GM23338 (cell line): ENCODE data around the gene SLC25A41. TPM values are rescaled to one million over a fixed set of nuclear protein-coding genes. Genes with fewer than 3 reads are reported as not detected.

Experiments used
- ATAC-seq: fragments of 200-7000 bp; cut with Tn5 transposase; 3 replicates; pipeline ENCODE4 v1.9.1; 2020
- DNase-seq: peaks from one replicate; pipeline ENCODE4 v3.0.0-alpha.2; 2015; ENCODE audit warnings: low spot score
- H2AFZ ChIP-seq: fragments of 200-600 bp; sonication (generic); 2 replicates; pipeline ENCODE4 v1.8.0; 2016; ENCODE audit warnings: antibody characterized with exemption, mild to moderate bottlenecking, moderate library complexity
- H3F3A ChIP-seq: fragments of 200-600 bp; sonication (generic); replicated peaks from 2 replicates; pipeline ENCODE4 v1.8.0; 2017; ENCODE audit warnings: antibody characterized with exemption, mixed run types, low read depth
- H3K27ac ChIP-seq: fragments of 200-600 bp; sonication (generic); 2 replicates; pipeline ENCODE4 v1.6.1; 2016; ENCODE audit warnings: low read depth
- H3K27me3 ChIP-seq: fragments of 200-600 bp; sonication (generic); 2 replicates; pipeline ENCODE4 v1.8.0; 2016; ENCODE audit warnings: mild to moderate bottlenecking, mixed run types, moderate library complexity; ENCODE audit not compliant: insufficient read depth
- H3K36me3 ChIP-seq: fragments of 200-600 bp; sonication (generic); 2 replicates; pipeline ENCODE4 v1.8.0; 2016; ENCODE audit warnings: mild to moderate bottlenecking; ENCODE audit not compliant: insufficient read depth
- H3K4me1 ChIP-seq: fragments of 200-600 bp; sonication (generic); 2 replicates; pipeline ENCODE4 v1.8.0; 2016; ENCODE audit warnings: mild to moderate bottlenecking, moderate library complexity; ENCODE audit not compliant: insufficient read depth
- H3K4me2 ChIP-seq: fragments of 200-600 bp; sonication (generic); 2 replicates; pipeline ENCODE4 v1.7.1; 2017; ENCODE audit warnings: mixed run types
- H3K4me3 ChIP-seq: fragments of 200-600 bp; sonication (generic); 2 replicates; pipeline ENCODE4 v1.6.1; 2016; ENCODE audit warnings: mixed run types
- H3K79me2 ChIP-seq: fragments of 200-600 bp; sonication (generic); replicated peaks from 2 replicates; pipeline ENCODE4 v1.8.0; 2017; ENCODE audit warnings: mild to moderate bottlenecking; ENCODE audit not compliant: insufficient read depth
- H3K9me2 ChIP-seq: fragments of 200-600 bp; sonication (generic); 2 replicates; pipeline ENCODE4 v1.8.0; 2017; ENCODE audit not compliant: insufficient read depth
- H4K20me1 ChIP-seq: fragments of 200-600 bp; sonication (generic); replicated peaks from 2 replicates; pipeline ENCODE4 v1.8.0; 2017; ENCODE audit warnings: mild to moderate bottlenecking; ENCODE audit not compliant: insufficient read depth
- H3K27ac Mint-ChIP-seq: 2 replicates; pipeline ENCODE4 v1.8.0; 2020; ENCODE audit warnings: inconsistent platforms, mild to moderate bottlenecking, moderate library complexity, mixed read lengths
- H3K27me3 Mint-ChIP-seq: 3 replicates; pipeline ENCODE4 v1.8.0; 2022; ENCODE audit warnings: low read depth, mild to moderate bottlenecking, moderate library complexity, mixed read lengths, inconsistent platforms; ENCODE audit not compliant: insufficient read depth, poor library complexity
- H3K36me3 Mint-ChIP-seq: 3 replicates; pipeline ENCODE4 v1.8.0; 2021; ENCODE audit warnings: low read depth, mild to moderate bottlenecking, inconsistent platforms, moderate library complexity, mixed read lengths
- H3K4me1 Mint-ChIP-seq: 3 replicates; pipeline ENCODE4 v1.8.0; 2020; ENCODE audit warnings: mild to moderate bottlenecking, inconsistent platforms, mixed read lengths
- H3K4me3 Mint-ChIP-seq: 3 replicates; pipeline ENCODE4 v1.8.0; 2021; ENCODE audit warnings: moderate library complexity, mild to moderate bottlenecking, inconsistent platforms, mixed read lengths
- H3K9me3 Mint-ChIP-seq: 3 replicates; pipeline ENCODE4 v1.8.0; 2020; ENCODE audit warnings: moderate library complexity, mild to moderate bottlenecking, inconsistent platforms, mixed read lengths
- CREB1 ChIP-seq: fragments of 250-450 bp; sonication (Bioruptor Pico); IDR thresholded peaks from 2 replicates; pipeline ENCODE4 v1.5.0; 2020; ENCODE audit warnings: low read depth, mild to moderate bottlenecking, moderate library complexity
- EZH2phosphoT487 ChIP-seq: fragments of 200-600 bp; sonication (generic); IDR thresholded peaks from one replicate; pipeline ENCODE4 v1.8.1; 2018; ENCODE audit warnings: antibody characterized with exemption; ENCODE audit not compliant: unreplicated experiment
- NANOG ChIP-seq: IDR thresholded peaks from 2 replicates; pipeline ENCODE4 v1.6.1; 2016; ENCODE audit warnings: antibody characterized with exemption, borderline replicate concordance
- POLR2AphosphoS5 ChIP-seq: IDR thresholded peaks from 2 replicates; pipeline ENCODE4 v1.6.1; 2016; ENCODE audit warnings: antibody characterized with exemption, low read depth
- STAT1 ChIP-seq: IDR thresholded peaks from one replicate; pipeline ENCODE4 v1.6.1; 2016; ENCODE audit warnings: antibody characterized with exemption; ENCODE audit not compliant: unreplicated experiment
- ZNF114 ChIP-seq: fragments of 250-450 bp; sonication (Bioruptor Pico); IDR thresholded peaks from 2 replicates; pipeline ENCODE4 v1.5.0; 2020; ENCODE audit warnings: mild to moderate bottlenecking, moderate library complexity
- polyA plus RNA-seq: library from polyadenylated mRNA; unstranded; fragments of >200 nt; fragmentation: Nextera tagmentation; extraction: Ambion mirVana; gene quantifications from 2 replicates; pipeline ENCODE4 v1.2.1, GENCODE V29; 2016
- total RNA-seq: library from RNA; depleted of rRNA; stranded (reverse); fragments of >200 nt; shearing (Covaris generic); gene quantifications from 2 replicates; pipeline ENCODE4 v1.2.3, GENCODE V29; 2014
- TF ChIP-seq, protein P1 (sequence below): IDR thresholded peaks from one replicate; pipeline ENCODE4 v1.6.1; 2018; ENCODE audit warnings: antibody characterized with exemption; ENCODE audit not compliant: unreplicated experiment
- TF ChIP-seq, protein P2 (sequence below): fragments of 250-450 bp; sonication (Bioruptor Pico); IDR thresholded peaks from 2 replicates; pipeline ENCODE4 v1.5.0; 2020; ENCODE audit warnings: mild to moderate bottlenecking, moderate library complexity
- TF ChIP-seq, protein P3 (sequence below): IDR thresholded peaks from 2 replicates; pipeline ENCODE4 v1.6.1; 2016; ENCODE audit warnings: antibody characterized with exemption

Gene SLC25A41
- total and polyA plus RNA-seq, 2 experiments from 2014 or later, result 0.24 to 0.35 TPM

DNA sequence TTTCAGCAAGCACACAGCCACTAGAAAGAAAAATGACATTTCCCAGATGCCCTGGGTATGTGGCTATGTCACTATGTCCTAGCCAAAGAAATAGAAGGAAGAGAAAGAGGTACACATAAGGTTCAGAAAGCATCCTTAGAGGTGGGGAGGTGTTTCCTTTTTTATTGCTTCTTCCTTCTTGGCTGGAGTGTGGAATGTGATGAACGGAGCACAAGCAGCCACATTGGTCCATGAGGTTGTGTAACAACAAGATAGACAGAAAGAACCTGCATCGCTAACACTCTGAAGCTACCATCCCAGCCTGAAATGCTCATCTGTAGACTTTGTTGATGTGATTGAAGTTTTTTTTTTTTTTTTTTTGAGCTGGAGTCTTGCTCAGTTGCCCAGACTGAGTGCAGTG lies 19.3 kb upstream of the SLC25A41 start (continued):
- TF ChIP-seq, protein P1, sequence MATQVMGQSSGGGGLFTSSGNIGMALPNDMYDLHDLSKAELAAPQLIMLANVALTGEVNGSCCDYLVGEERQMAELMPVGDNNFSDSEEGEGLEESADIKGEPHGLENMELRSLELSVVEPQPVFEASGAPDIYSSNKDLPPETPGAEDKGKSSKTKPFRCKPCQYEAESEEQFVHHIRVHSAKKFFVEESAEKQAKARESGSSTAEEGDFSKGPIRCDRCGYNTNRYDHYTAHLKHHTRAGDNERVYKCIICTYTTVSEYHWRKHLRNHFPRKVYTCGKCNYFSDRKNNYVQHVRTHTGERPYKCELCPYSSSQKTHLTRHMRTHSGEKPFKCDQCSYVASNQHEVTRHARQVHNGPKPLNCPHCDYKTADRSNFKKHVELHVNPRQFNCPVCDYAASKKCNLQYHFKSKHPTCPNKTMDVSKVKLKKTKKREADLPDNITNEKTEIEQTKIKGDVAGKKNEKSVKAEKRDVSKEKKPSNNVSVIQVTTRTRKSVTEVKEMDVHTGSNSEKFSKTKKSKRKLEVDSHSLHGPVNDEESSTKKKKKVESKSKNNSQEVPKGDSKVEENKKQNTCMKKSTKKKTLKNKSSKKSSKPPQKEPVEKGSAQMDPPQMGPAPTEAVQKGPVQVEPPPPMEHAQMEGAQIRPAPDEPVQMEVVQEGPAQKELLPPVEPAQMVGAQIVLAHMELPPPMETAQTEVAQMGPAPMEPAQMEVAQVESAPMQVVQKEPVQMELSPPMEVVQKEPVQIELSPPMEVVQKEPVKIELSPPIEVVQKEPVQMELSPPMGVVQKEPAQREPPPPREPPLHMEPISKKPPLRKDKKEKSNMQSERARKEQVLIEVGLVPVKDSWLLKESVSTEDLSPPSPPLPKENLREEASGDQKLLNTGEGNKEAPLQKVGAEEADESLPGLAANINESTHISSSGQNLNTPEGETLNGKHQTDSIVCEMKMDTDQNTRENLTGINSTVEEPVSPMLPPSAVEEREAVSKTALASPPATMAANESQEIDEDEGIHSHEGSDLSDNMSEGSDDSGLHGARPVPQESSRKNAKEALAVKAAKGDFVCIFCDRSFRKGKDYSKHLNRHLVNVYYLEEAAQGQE, result no peak
- TF ChIP-seq ZNF114, result no peak

DNA sequence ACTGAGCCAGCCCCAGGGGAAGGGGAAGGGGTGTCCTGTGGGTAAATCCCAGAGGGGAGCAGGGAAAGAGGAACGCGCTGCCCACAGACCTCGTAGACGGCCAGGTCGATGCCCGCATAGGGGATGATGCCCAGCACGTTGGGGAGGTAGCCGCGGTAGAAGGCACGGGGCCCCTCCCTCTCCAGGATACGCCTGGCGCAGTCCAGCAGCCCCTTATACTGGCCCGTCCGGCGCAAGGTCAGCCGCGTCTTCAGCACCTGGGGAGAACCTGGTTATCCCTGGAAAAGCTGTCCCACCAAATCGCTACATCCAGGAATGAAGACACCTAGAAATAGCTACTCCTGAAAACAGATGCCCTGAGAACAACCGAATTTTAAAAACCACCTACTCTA lies 18.7 kb upstream of the SLC25A41 start:
- Histone ChIP-seq H3K36me3 (peaks cover 11% of the 10 kb centered on the region; the same call in 1 of the 2 replicates), H3K4me1 (no peaks in the 10 kb centered on the region), H3K27me3 (no peaks in the 10 kb centered on the region), H2AFZ (no peak overlapping the region), H4K20me1 (no peaks in the 10 kb centered on the region; the same call in 1 of the 2 replicates), H3K9me2 (no peaks in the 10 kb centered on the region), H3K4me3 (no peak overlapping the region), H3F3A (no peaks in the 10 kb centered on the region), H3K79me2 (no peaks in the 10 kb centered on the region), H3K4me2 (no peak overlapping the region), H3K27ac (no peak overlapping the region)
- Mint-ChIP-seq H3K9me3 (peaks cover 10% of the 10 kb centered on the region; the same call in 2 of the 3 replicates), H3K4me3 (no peak overlapping the region), H3K27me3 (peaks cover 4% of the 10 kb centered on the region), H3K4me1 (no peaks in the 10 kb centered on the region), H3K36me3 (peaks cover 46% of the 10 kb centered on the region), H3K27ac (no peak overlapping the region)
- DNase-seq (no peak), ATAC-seq (no peak)
- TF ChIP-seq STAT1, result no peak

DNA sequence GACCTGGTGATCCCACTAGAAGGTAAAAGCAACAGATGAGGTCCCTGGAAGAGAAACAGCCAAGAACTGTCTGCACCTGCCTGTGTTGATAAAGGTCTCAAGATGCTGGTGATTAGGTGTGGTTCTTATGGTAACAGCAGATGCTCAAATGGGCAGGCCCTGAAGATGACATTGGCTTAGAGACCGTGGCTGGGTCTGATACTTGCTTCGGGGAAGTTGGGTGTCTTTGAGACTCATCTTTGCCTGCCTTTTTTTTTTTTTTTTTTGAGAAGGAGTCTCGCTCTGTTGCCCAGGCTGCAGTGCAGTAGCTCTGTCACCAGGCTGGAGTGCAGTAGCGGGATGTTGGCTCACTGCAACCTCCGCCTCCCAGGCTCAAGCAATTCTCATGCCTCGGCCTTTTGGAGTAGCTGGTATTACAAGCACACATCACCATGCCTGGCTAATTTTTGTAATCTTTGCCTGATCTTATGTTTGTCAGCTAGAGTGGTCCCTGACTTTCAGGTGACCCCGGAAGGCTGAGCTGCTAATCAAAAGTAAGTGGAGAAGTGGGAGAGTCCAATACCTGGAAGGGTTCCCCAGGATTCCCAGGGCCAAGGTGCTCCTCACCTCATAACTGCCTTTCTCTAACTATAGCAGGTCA lies 18.1 kb upstream of the SLC25A41 start:
- ATAC-seq (no peak), DNase-seq (no peak)
- Mint-ChIP-seq H3K27me3 (peaks cover 5% of the 10 kb centered on the region), H3K4me1 (no peaks in the 10 kb centered on the region), H3K4me3 (no peak overlapping the region), H3K36me3 (peaks cover 46% of the 10 kb centered on the region), H3K9me3 (peaks cover 10% of the 10 kb centered on the region; the same call in 2 of the 3 replicates), H3K27ac (no peak overlapping the region)
- no peak overlapping the region for H3K4me3 ChIP-seq
- H2AFZ ChIP-seq, result no peak overlapping the region
- H3K27ac ChIP-seq, result no peak overlapping the region
- no peaks in the 10 kb centered on the region for H3K4me1 ChIP-seq
- no peaks in the 10 kb centered on the region for H3K27me3 ChIP-seq
- H3K9me2 ChIP-seq, result no peaks in the 10 kb centered on the region
- peaks cover 11% of the 10 kb centered on the region; the same call in 1 of the 2 replicates for H3K36me3 ChIP-seq
- no peak overlapping the region for H3K4me2 ChIP-seq
- H4K20me1 ChIP-seq, result no peaks in the 10 kb centered on the region; the same call in 1 of the 2 replicates
- H3K79me2 ChIP-seq, result no peaks in the 10 kb centered on the region
- H3F3A ChIP-seq, result no peaks in the 10 kb centered on the region
- TF ChIP-seq NANOG, result no peak
- TF ChIP-seq STAT1, result no peak
- TF ChIP-seq POLR2AphosphoS5, result no peak
- TF ChIP-seq, protein P2, sequence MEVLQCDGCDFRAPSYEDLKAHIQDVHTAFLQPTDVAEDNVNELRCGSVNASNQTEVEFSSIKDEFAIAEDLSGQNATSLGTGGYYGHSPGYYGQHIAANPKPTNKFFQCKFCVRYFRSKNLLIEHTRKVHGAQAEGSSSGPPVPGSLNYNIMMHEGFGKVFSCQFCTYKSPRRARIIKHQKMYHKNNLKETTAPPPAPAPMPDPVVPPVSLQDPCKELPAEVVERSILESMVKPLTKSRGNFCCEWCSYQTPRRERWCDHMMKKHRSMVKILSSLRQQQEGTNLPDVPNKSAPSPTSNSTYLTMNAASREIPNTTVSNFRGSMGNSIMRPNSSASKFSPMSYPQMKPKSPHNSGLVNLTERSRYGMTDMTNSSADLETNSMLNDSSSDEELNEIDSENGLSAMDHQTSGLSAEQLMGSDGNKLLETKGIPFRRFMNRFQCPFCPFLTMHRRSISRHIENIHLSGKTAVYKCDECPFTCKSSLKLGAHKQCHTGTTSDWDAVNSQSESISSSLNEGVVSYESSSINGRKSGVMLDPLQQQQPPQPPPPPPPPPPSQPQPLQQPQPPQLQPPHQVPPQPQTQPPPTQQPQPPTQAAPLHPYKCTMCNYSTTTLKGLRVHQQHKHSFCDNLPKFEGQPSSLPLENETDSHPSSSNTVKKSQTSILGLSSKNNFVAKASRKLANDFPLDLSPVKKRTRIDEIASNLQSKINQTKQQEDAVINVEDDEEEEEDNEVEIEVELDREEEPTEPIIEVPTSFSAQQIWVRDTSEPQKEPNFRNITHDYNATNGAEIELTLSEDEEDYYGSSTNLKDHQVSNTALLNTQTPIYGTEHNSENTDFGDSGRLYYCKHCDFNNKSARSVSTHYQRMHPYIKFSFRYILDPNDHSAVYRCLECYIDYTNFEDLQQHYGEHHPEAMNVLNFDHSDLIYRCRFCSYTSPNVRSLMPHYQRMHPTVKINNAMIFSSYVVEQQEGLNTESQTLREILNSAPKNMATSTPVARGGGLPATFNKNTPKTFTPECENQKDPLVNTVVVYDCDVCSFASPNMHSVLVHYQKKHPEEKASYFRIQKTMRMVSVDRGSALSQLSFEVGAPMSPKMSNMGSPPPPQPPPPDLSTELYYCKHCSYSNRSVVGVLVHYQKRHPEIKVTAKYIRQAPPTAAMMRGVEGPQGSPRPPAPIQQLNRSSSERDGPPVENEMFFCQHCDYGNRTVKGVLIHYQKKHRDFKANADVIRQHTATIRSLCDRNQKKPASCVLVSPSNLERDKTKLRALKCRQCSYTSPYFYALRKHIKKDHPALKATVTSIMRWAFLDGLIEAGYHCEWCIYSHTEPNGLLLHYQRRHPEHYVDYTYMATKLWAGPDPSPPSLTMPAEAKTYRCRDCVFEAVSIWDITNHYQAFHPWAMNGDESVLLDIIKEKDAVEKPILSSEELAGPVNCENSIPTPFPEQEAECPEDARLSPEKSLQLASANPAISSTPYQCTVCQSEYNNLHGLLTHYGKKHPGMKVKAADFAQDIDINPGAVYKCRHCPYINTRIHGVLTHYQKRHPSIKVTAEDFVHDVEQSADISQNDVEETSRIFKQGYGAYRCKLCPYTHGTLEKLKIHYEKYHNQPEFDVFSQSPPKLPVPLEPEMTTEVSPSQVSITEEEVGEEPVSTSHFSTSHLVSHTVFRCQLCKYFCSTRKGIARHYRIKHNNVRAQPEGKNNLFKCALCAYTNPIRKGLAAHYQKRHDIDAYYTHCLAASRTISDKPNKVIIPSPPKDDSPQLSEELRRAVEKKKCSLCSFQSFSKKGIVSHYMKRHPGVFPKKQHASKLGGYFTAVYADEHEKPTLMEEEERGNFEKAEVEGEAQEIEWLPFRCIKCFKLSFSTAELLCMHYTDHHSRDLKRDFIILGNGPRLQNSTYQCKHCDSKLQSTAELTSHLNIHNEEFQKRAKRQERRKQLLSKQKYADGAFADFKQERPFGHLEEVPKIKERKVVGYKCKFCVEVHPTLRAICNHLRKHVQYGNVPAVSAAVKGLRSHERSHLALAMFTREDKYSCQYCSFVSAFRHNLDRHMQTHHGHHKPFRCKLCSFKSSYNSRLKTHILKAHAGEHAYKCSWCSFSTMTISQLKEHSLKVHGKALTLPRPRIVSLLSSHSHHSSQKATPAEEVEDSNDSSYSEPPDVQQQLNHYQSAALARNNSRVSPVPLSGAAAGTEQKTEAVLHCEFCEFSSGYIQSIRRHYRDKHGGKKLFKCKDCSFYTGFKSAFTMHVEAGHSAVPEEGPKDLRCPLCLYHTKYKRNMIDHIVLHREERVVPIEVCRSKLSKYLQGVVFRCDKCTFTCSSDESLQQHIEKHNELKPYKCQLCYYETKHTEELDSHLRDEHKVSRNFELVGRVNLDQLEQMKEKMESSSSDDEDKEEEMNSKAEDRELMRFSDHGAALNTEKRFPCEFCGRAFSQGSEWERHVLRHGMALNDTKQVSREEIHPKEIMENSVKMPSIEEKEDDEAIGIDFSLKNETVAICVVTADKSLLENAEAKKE (CRISPR knock-in tag), result no peak
- TF ChIP-seq CREB1 (CRISPR knock-in tag), result no peak
- TF ChIP-seq, protein P3, sequence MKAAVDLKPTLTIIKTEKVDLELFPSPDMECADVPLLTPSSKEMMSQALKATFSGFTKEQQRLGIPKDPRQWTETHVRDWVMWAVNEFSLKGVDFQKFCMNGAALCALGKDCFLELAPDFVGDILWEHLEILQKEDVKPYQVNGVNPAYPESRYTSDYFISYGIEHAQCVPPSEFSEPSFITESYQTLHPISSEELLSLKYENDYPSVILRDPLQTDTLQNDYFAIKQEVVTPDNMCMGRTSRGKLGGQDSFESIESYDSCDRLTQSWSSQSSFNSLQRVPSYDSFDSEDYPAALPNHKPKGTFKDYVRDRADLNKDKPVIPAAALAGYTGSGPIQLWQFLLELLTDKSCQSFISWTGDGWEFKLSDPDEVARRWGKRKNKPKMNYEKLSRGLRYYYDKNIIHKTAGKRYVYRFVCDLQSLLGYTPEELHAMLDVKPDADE, result no peak
- TF ChIP-seq EZH2phosphoT487, result no peak
